Heart left ventricle (tissue), 16 donors: ENCODE data around the gene ASB18. TPM values are rescaled to one million over a fixed set of nuclear protein-coding genes. Genes with fewer than 3 reads are reported as not detected.

Experiments used
- ATAC-seq, 4 donors: fragments of 200-7000 bp; cut with Tn5 transposase; one replicate each; pipeline ENCODE4 v1.9.1; 2020 to 2022; ENCODE audit warnings: moderate library complexity in 4 of 4, mild to moderate bottlenecking in 3 of 4, moderate number of reproducible peaks in 1 of 4
- DNase-seq, 5 donors: peaks; one replicate each; pipeline ENCODE4 v3.0.0-alpha.2; 2020
- H3K27ac ChIP-seq, 12 donors: fragments of 200-600 bp; sonication (generic) in 4 of 12; one replicate each; pipeline versions ENCODE4 v1.5.0 to v1.8.0; 2016 to 2022; ENCODE audit warnings: mild to moderate bottlenecking in 2 of 12
- H3K27me3 ChIP-seq, 9 donors: fragments of 200-600 bp; sonication (generic) in 2 of 9; one replicate each; pipeline versions ENCODE4 v1.5.1 to v1.8.0; 2016 to 2022; ENCODE audit warnings: mild to moderate bottlenecking in 3 of 9
- H3K36me3 ChIP-seq, 9 donors: fragments of 200-600 bp; sonication (generic) in 2 of 9; one replicate each; pipeline versions ENCODE4 v1.5.0 to v1.8.0; 2018 to 2022; ENCODE audit warnings: mild to moderate bottlenecking in 2 of 9
- H3K4me1 ChIP-seq, 12 donors: fragments of 200-600 bp; sonication (generic) in 4 of 12; one replicate each; pipeline versions ENCODE4 v1.5.0 to v1.8.0; 2016 to 2022; ENCODE audit warnings: mild to moderate bottlenecking in 3 of 12
- H3K4me3 ChIP-seq, 12 donors: fragments of 200-600 bp; sonication (generic) in 4 of 12; one replicate each; pipeline versions ENCODE4 v1.5.0 to v1.8.0; 2017 to 2022; ENCODE audit warnings: mild to moderate bottlenecking in 9 of 12, moderate library complexity in 4 of 12
- H3K9me3 ChIP-seq, 12 donors: fragments of 200-600 bp; sonication (generic) in 4 of 12; one replicate each; pipeline versions ENCODE4 v1.5.0 to v1.8.0; 2016 to 2022; ENCODE audit warnings: mild to moderate bottlenecking in 1 of 12
- POLR2A ChIP-seq, 2 donors: fragments of 450-650 bp; IDR thresholded peaks; one replicate each; pipeline ENCODE4 v1.6.1; 2017; ENCODE audit warnings: antibody characterized with exemption in 2 of 2, mild to moderate bottlenecking in 2 of 2, moderate library complexity in 2 of 2
- WGBS, 4 donors: extraction: QIAGEN DNeasy Blood & Tissue Kit in 2 of 4; methylation state at CpG; one replicate each; pipeline versions ENCODE4 v1.1.5 to v1.1.7; 2013 to 2018; 5-methylcytosine and 5-hydroxymethylcytosine counted together
- intact Hi-C, 10 donors: fragments of 100-400 bp; cut with DNase I; formaldehyde crosslinking; loops; one replicate each; pipeline versions ENCODE4 v1.11.1 to v1.14.2; 2022
- polyA plus RNA-seq, 2 donors: library from polyadenylated mRNA; stranded (reverse); fragments of 200-250 nt; gene quantifications; one replicate each; pipeline ENCODE4 v1.2.3, GENCODE V29; 2013
- total RNA-seq, 9 donors: library from RNA; depleted of rRNA in 2 of 9; stranded (reverse); fragments of >200 nt in 2 of 9; fragmentation: NEBNext Ultra II Directional in 3 of 9; extraction: Animal tissue kit (Norgen Biotek cat#: 25700) in 3 of 9; gene quantifications; one replicate each; pipeline versions ENCODE4 v1.1.0 to v1.2.4, GENCODE V29; 2016 to 2023
- TF ChIP-seq, protein P1 (sequence below), 12 donors: fragments of 200-600 bp; sonication (generic) in 4 of 12; IDR thresholded peaks; one replicate each; pipeline versions ENCODE4 v1.5.0 to v1.8.0; 2018 to 2022; ENCODE audit warnings: antibody characterized with exemption in 12 of 12, mild to moderate bottlenecking in 5 of 12
- donor health status: ischemic (EF 13 %, LVEDD 7.1; RV severe dilation, severe dysfunction).
- donor health status: healthy with polysubstance abuse.
- donor health status: DM: no; HTN: yes; CAD: no.
- donor health status: DM: no; HTN: no; CAD: no.
- donor health status: ischemic (EF 25% LVEDD 6.9; RV normal size, moderate dysfunction).
- donor health status: ischemic (EF 25% LVEDD 5.7; RV mildly dilated, moderate dysfunction).
- donor health status: healthy.
- donor health status: DM: yes; HTN: yes; CAD: no.
- donor health status: ischemic (EF 35%, LVEDD 5.7; RV mildly dilated, moderate dysfunction).
- donor health status: nonischemic (EF 11% LVEDD 7.7; RV severe dilation, severe dysfunction).
- donor health status: DM: yes; HTN: yes; CAD: no.
- donor health status: PGD.
- donor health status: ischemic (EF 29% LVEDD 5.4; RV normal size, mild dysfunction).
- donor health status: nonischemic (EF 23%, LVEDD 6.1; RV moderate dilation, normal function).

The ASB18 gene
- total and polyA plus RNA-seq, 11 donors: 4.3 to 49.8 (median 14.1) TPM

DNA sequence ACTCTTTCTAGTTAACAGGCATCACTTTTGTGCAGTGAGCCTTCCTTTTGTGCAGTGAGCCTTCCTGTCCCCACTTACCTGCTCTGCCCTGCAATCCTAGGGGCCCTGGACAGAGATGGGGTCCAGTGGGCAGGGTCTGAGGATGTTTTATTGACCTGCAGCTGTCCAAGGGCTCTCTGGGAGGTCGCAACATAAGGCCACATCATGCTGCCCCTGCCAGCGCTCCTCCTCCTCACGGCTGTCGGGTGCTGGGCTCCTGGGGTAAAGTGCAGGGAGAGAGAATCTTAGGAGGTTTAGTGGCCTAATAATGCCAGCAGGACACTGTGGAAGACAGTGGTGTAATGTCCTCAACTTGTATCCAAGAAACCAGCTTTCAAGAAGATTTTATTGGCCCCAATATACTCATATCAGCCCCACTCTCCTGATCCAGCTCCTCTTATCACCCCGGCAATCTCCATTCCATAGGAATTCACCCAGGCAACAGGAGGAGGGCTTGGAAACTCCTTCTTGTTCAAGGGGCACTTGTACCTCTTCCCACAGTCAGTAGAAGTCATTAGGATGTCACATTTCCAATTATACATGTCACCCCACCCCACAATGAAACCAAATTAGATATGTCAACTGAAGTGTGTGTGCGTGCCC, 41.9 kb upstream of the ASB18 start:
- TF ChIP-seq, protein P1, sequence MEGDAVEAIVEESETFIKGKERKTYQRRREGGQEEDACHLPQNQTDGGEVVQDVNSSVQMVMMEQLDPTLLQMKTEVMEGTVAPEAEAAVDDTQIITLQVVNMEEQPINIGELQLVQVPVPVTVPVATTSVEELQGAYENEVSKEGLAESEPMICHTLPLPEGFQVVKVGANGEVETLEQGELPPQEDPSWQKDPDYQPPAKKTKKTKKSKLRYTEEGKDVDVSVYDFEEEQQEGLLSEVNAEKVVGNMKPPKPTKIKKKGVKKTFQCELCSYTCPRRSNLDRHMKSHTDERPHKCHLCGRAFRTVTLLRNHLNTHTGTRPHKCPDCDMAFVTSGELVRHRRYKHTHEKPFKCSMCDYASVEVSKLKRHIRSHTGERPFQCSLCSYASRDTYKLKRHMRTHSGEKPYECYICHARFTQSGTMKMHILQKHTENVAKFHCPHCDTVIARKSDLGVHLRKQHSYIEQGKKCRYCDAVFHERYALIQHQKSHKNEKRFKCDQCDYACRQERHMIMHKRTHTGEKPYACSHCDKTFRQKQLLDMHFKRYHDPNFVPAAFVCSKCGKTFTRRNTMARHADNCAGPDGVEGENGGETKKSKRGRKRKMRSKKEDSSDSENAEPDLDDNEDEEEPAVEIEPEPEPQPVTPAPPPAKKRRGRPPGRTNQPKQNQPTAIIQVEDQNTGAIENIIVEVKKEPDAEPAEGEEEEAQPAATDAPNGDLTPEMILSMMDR (IDR thresholded peaks at IDR 0.05): no peak
- no peak for TF ChIP-seq POLR2A (IDR thresholded peaks at IDR 0.05)
- H3K36me3 ChIP-seq: no peaks in the 10 kb centered on the region
- H3K9me3 ChIP-seq: no peaks in the 10 kb centered on the region
- H3K27me3 ChIP-seq: no peaks in the 10 kb centered on the region
- H3K4me1 ChIP-seq: no peaks in the 10 kb centered on the region
- 83 to 96% (median 93%) methylated on average over 6 of the region's 6 CpGs for WGBS, 4 donors
- ATAC-seq (no peak), DNase-seq (no peak)
- intact Hi-C loops: no loop called here
- no peak overlapping the region for H3K4me3 ChIP-seq
- H3K27ac ChIP-seq: no peak overlapping the region

DNA sequence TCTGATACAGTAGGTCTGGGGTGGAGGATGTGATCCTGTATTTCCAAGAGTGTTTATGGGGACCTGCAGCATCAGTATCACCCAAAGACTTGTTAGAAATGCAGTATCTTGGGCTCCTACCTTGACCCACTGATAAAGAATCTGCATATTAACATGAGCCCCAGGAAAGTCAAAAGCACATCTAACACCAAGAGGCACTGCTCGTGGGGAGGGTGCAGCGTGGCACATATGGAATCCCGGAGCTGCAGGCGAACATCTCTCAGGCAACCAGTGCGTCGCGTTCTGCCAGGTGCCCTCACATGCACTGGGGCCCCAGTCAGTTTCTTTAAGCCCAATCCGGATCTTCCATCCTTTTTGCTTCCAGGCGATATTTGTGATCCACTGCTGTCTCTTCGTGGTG, 41.3 kb upstream of the ASB18 start:
- Histone ChIP-seq H3K9me3 (no peaks in the 10 kb centered on the region), H3K36me3 (no peaks in the 10 kb centered on the region), H3K4me3 (no peak overlapping the region), H3K4me1 (no peaks in the 10 kb centered on the region), H3K27ac (no peak overlapping the region), H3K27me3 (no peaks in the 10 kb centered on the region)
- 90 to 94% (median 94%) methylated on average over 10 of the region's 10 CpGs for WGBS, 4 donors
- ATAC-seq: no peak
- intact Hi-C loops: no loop called here
- DNase-seq: no peak
- TF ChIP-seq, protein P1 (IDR thresholded peaks at IDR 0.05): no peak
- no peak for TF ChIP-seq POLR2A (IDR thresholded peaks at IDR 0.05)

DNA sequence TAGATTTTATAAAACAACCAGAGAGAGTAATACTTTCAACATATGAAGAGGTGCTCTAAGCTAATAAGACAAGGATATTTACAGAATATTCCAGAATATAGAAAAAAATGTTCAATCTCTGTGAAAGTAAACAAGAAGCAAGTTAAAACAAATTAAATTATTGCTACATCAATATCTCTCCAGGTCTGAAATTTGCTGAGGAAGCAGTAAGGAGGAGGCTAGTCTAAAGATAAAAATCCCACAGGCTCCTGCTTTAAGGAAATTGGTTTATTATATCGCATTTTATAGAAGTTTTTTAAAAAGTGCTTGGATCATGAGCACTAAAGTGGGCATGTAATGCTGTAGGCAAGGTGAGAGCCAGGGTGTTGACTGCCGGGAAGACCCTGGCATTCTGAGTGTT, 39.7 kb upstream of the ASB18 start:
- DNase-seq (no peak), ATAC-seq (no peak)
- Histone ChIP-seq H3K27me3 (no peaks in the 10 kb centered on the region), H3K27ac (no peak overlapping the region), H3K4me1 (no peaks in the 10 kb centered on the region), H3K36me3 (no peaks in the 10 kb centered on the region), H3K9me3 (no peaks in the 10 kb centered on the region), H3K4me3 (no peak overlapping the region)
- intact Hi-C loops: no loop called here
- no peak for TF ChIP-seq POLR2A (IDR thresholded peaks at IDR 0.05)
- TF ChIP-seq, protein P1 (IDR thresholded peaks at IDR 0.05): no peak
- 78 to 86% (median 81%) methylated on average over 2 of the region's 2 CpGs for WGBS, 4 donors

DNA sequence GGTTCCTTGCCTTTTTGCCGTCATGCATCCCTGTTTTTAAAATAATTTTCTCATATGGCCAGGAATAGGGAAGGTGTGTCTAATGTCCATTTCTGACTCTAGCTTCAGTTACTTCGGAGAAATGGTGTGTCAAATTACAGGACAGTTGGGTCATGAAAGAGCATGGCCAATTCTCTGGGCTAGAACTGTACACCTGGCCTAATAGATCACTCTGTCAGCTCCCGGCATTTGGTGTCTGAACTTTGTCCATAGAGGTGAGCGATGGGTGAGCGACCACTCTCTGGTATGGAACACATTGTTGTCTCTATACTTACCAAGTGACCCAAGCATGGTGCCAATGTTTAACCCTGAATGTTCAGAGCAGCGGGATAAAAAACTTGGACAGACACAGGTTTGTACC, 38.3 kb upstream of the ASB18 start:
- Histone ChIP-seq H3K36me3 (no peaks in the 10 kb centered on the region), H3K27ac (no peak overlapping the region), H3K9me3 (no peaks in the 10 kb centered on the region), H3K27me3 (no peaks in the 10 kb centered on the region), H3K4me3 (no peak overlapping the region), H3K4me1 (no peaks in the 10 kb centered on the region)
- no peak for ATAC-seq
- TF ChIP-seq, protein P1 (IDR thresholded peaks at IDR 0.05): no peak
- no peak for TF ChIP-seq POLR2A (IDR thresholded peaks at IDR 0.05)
- 93 to 96% (median 94%) methylated on average over 6 of the region's 6 CpGs for WGBS, 4 donors
- no peak for DNase-seq
- intact Hi-C loops: no loop called here
